PC-3 (cell line): ENCODE measurements around the gene CD3G.

Experiments used
- CTCF ChIP-seq: fragments of 300-600 bp; sonication (generic); conservative IDR thresholded peaks from 2 replicates; pipeline ENCODE4 v1.5.1; 2017; ENCODE audit warnings: antibody characterized with exemption, low read depth, mild to moderate bottlenecking, low read length
- EZH2 ChIP-seq: fragments of 300-600 bp; sonication (generic); IDR thresholded peaks from one replicate; pipeline ENCODE4 v1.6.1; 2017; ENCODE audit warnings: antibody characterized with exemption, mild to moderate bottlenecking, low read length; ENCODE audit not compliant: unreplicated experiment
- EZH2phosphoT487 ChIP-seq: fragments of 300-600 bp; sonication (generic); IDR thresholded peaks from 2 replicates; pipeline ENCODE4 v1.6.1; 2018; ENCODE audit warnings: mild to moderate bottlenecking, antibody characterized with exemption, low read length, borderline replicate concordance

DNA sequence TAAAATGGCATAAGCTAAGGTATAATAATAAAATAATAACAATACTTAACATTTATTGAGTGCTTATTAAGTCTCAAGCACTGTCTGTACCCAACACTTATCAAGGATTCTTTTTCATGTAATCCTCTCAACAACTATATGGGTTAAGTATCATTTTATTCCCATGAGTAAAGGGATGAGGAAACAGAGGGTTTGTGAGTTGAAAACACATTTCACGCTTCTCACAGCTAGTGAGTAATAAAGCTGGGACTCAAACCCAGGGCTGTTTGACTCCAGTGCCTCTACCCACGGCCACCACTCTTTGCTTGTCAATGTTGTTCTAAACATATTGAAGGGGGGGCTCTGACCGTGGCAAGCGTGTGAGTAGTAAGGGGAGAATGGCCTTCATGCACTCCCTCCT lies 30.9 kb upstream of the CD3G start:
- TF ChIP-seq CTCF (no peak), EZH2 (no peak), EZH2phosphoT487 (no peak)
